ENCODE data around the gene BEND5.

BEND5 gene

DNA sequence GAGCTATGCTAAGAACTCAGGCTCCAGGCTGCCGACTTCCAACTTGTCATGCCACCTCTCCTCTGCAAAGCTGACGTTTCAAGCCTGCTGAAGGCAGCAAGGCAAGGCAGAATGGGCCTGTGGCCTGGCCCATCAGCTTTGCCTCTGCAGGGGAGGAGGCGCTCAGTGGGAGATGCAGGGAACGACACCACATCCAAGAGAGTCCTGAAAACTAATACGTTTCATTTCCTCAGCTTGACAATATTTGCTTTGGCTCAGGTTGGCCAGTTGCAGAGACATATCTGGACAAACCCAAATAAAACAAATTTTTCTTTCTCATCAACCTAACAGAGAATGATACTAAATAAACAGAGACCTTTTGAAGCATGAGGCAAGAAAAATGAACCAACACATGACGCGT is 35.3 kb downstream of the BEND5 start:
- H3K4me3 ChIP-seq (replicated peaks; ENCODE audit: low read depth, low read length): no peak overlapping the region
- TF ChIP-seq, protein P1, sequence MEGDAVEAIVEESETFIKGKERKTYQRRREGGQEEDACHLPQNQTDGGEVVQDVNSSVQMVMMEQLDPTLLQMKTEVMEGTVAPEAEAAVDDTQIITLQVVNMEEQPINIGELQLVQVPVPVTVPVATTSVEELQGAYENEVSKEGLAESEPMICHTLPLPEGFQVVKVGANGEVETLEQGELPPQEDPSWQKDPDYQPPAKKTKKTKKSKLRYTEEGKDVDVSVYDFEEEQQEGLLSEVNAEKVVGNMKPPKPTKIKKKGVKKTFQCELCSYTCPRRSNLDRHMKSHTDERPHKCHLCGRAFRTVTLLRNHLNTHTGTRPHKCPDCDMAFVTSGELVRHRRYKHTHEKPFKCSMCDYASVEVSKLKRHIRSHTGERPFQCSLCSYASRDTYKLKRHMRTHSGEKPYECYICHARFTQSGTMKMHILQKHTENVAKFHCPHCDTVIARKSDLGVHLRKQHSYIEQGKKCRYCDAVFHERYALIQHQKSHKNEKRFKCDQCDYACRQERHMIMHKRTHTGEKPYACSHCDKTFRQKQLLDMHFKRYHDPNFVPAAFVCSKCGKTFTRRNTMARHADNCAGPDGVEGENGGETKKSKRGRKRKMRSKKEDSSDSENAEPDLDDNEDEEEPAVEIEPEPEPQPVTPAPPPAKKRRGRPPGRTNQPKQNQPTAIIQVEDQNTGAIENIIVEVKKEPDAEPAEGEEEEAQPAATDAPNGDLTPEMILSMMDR (IDR thresholded peaks at IDR 0.05; ENCODE audit: low read length, missing control alignments): no peak
- DNase-seq (ENCODE audit: low read depth): no peak

DNA sequence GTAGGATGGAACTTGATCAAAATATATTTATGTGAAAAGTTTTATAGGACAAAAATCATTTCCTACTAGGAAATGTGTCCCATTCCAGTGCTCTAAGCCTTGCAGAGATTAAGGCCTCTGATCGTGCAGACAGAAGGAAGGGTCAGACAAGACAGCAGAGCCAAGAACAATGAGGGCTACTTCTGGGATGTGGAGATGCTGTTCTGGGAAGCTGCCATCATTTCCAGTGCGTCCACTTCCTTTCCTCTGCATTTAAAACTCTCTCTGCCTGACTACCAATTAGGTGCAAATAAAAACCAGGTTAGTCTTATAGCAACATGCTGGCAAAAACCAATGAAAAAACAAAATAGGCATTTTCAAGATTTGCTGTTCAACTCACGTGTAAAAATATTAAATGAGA is 36.1 kb downstream of the BEND5 start:
- TF ChIP-seq, protein P1 (IDR thresholded peaks at IDR 0.05; ENCODE audit: low read length, missing control alignments): no peak
- DNase-seq (ENCODE audit: low read depth): no peak
- no peak overlapping the region for H3K4me3 ChIP-seq (replicated peaks; ENCODE audit: low read depth, low read length)

DNA sequence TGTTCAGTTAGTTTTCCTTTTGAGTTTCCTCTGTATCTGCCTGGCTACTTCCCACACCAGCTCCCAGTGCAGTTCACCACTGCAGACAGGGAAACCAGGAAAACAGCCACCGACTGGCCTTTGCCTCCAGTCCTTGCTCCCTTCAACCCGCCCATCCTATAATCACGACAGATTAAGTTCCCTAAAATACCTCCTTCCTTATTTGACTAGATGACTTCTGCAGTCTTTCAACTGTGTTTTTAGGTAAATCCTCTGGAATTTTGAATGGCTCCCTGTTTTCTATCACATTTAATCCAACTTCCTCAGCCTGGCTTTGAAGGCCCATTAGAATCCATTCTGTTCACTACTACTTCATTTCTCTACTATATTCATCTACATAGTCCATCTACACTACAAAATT is 37.6 kb downstream of the BEND5 start:
- TF ChIP-seq, protein P1 (IDR thresholded peaks at IDR 0.05; ENCODE audit: low read length, missing control alignments): no peak
- H3K4me3 ChIP-seq (replicated peaks; ENCODE audit: low read depth, low read length): no peak overlapping the region
- no peak for DNase-seq (ENCODE audit: low read depth)

DNA sequence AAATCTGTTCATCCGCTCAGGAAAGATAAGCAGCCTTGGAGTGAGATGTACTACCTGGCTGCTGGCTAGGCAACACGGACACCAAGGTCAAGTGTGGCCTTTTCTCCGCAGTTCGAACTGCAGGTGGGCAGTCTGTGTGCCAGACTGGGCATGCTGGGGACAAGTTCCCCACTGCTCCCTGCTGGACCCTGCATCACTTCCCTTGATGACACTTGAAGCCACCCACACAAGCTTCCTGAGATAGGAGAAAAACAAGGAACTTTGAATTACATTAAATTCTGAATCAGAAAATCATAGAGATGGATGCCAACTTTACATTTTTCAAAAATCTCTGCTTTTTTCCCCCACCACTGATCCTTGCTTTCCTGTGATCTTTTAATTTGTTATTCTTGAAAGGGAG is 38.3 kb downstream of the BEND5 start:
- TF ChIP-seq, protein P1 (IDR thresholded peaks at IDR 0.05; ENCODE audit: low read length, missing control alignments): no peak
- H3K4me3 ChIP-seq (replicated peaks; ENCODE audit: low read depth, low read length): no peak overlapping the region
- no peak for DNase-seq (ENCODE audit: low read depth)

DNA sequence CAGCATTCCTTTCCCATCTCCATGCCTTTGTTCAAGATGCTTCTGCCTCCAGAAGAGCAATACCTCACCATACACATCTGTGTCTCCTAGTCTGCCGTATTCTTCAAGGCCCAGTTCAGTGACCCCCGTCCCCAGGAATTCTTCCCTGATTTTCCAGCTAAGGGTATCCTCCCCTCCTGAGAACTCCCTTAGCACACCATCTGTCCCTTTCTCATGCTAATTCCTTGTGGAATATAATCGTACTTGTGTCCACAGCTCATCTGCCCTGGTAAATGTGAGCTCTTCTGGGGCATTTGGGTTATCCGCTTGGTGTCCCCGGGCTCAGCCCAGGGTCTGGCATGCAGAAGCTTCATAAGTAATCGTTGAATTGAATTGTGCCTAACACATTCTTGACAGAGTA is 40.9 kb downstream of the BEND5 start:
- H3K4me3 ChIP-seq (replicated peaks; ENCODE audit: low read depth, low read length): no peak overlapping the region
- DNase-seq (ENCODE audit: low read depth): no peak
- TF ChIP-seq, protein P1 (IDR thresholded peaks at IDR 0.05; ENCODE audit: low read length, missing control alignments): no peak

DNA sequence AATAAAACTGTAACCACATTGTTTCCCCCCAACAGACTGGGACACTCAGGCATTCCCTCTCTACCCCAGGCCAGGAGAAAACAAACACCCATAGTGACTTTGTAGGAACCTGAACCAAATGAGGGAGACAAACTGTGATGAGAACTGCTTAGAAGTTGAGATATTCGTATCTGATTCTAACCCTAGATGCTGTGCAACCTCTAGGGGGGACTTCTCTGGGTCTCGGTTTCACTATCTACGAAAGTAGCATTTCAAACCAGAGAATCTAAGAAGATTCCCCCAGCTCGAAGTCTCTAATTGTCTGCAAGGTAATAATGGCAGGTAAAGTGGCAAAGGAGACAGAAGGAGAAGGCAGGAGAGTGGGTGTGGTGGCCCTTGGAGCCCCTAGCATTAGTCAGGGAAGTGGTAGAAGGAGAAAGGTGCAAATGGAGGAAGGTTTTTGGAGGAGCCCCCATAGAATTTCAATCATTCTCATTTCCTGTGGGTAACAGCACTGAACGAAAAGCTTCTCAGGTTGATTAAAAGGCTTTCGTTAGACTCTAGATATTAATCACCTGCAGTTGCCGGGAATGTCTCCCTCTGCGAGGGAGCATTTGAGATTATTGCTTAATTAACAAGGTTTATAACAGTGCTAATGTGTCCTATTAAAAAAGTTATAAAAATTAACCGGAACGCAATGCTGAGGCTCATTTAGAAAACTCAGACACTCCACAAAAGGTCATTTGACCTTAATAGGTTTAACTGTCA is 46.4 kb downstream of the BEND5 start:
- TF ChIP-seq, protein P1 (IDR thresholded peaks at IDR 0.05; ENCODE audit: low read length, missing control alignments): no peak
- no peak for DNase-seq (ENCODE audit: low read depth)
- no peak overlapping the region for H3K4me3 ChIP-seq (replicated peaks; ENCODE audit: low read depth, low read length)

DNA sequence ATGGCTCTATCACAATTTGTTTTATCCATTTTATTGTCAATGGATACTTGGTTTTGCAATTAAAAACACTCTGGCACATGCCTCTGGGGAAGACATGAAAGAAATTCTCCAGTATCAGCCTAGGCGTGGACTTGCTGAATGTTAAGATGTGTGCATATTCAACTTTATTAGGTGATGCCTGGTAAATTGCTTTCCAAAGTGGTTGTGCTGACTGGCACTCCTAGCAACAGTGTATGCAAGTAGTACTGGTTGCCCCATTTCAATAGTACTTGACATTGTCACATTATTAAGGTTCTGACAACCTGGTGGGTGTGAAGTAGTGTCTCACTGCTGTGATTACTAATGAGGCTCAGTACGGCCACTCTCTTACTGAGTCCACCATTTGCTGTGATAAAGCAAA is 48.1 kb downstream of the BEND5 start:
- TF ChIP-seq, protein P1 (IDR thresholded peaks at IDR 0.05; ENCODE audit: low read length, missing control alignments): no peak
- no peak for DNase-seq (ENCODE audit: low read depth)
- no peak overlapping the region for H3K4me3 ChIP-seq (replicated peaks; ENCODE audit: low read depth, low read length)

All from fibroblast of pulmonary artery (primary cell).